H4 (cell line): ENCODE data around the gene RIBC2. TPM values are rescaled to one million over a fixed set of nuclear protein-coding genes. Genes with fewer than 3 reads are reported as not detected.

Experiments used
- DNase-seq: peaks from one replicate; pipeline ENCODE4 v3.0.0-alpha.2; 2015; ENCODE audit warnings: low spot score
- total RNA-seq: library from RNA; depleted of rRNA; stranded (reverse); fragments of >200 nt; shearing (Covaris generic); gene quantifications from 2 replicates; pipeline ENCODE4 v1.2.3, GENCODE V29; 2014; rRNA removed

Gene RIBC2
- total RNA-seq, 1 experiment from 2014 or later, result not detected

DNA sequence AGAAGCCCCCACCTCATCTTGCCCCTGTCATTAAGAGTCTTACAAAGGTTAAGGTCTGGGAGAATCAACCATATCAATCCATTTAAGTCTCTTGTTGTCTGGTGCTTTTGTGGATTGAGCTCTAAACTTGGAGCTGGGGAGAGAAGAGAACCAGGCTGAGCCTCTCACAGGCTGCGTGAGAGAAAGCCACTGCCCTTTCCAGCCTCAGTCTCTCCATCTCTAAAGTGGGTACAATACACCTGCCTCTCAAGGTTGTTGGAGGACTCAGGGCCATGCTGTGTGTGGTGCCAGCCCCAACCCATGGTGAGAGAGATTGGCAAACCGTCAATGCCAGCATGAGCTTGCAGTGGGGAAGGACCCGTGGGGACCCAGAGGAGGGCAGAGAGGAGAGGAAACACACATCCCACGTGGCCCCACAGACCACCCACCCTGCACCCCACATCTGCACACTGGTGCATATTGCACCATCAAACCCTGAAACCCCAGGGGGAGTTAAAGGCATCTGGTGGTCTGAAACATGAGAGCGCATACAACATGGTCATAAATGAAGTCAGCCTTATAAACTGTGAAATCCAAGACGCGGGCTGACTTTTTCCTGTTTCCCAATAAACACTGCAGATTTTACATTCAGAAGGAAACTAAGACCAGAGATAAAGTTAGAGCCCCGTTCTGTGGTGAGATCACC, 61.7 kb downstream of the RIBC2 start:
- no peak for DNase-seq

DNA sequence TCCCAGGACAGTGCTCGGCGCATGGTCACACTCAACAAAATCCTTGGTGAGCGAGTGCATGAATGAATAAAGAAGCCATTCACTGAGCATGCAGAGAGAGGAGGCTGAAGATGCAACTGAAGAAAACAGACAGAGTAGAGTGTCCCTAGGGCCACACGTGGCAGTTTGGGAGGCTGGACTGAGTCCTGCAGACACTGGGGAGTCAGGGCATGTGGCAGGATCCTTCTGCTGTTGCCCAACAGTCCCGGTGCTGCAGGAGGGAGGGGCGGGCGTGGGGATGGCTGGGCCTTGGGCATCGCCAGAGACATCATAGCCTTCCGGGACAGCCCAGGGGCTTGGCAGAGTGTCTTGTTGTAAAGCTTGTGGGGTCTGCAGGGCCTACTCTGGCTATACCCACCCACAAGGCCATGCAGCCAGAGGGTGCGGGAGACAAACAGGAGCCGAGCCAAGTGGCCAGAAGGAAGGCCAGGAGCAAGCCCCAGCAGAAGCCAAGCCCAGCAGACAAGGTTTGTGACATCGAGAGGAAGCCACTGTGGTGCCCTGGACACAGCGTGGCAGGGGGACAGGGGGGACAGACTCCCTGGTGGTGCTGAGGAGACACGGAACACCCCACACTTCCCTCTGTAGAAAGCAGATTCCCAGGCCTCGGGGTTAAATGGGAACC, 62.5 kb downstream of the RIBC2 start:
- no peak for DNase-seq

DNA sequence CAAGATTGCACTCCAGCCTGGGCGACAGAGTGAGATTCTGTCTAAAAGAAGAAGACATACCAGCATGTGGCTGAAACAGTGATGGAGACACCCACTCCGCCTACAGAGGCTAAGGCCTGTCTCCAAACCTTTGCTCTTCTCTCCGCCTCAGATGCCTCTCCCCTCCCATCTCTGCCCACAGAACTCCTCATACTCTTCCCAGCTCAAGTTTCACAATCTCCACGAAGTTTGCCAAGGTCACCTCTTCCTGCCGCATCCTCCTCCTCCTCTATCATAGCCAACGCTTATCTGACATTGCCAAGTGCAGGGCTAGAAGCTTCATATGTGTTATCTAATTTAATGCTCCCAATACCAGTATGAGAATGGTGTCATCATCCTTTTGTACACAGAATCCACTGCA, 63.3 kb downstream of the RIBC2 start:
- DNase-seq, result no peak

DNA sequence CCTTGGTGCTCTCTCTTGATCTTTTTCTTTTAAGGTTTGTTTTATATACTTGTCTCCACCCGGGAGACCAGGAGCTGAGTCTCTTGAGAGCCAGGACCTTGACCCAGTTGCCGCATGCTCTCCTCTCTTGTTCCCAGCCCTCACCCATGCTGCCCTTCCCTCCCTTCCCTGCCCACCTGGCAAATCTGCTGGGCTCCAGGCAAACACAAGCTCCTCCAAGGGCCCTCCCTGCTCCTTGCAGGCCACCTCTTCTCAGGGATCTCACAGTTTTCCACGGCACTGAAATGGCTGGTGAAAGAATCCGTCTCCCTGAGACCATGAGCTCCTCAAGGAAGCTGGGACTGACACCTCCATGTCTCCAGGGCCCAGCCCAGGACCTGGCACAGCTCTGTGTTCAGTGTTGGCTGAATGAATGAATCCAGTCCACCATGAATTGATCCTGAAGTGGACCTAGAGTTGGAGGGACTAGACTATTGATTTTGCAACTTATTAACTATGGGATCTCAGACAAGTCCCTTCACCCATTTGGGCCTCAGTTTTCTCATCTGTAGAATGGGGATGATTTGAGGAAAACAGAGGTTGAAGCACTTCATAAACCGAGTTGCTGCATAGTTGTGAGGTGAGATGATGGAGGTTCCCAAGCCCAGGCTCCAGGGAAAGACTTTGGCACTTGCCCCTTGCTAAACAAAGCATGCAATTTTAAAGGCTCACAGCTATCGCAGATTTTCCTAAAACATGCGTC, 64.0 kb downstream of the RIBC2 start:
- no peak for DNase-seq

GRCh38 chr22:45478108-45478771, 64.7 kb downstream of the RIBC2 start:
- peak; percentile 50 for DNase-seq

- no peak for DNase-seq
Measured at GRCh38 chr22:45480717-45481116, 67.2 kb downstream of the RIBC2 start.

- no peak for DNase-seq
Measured at GRCh38 chr22:45481661-45482060, 68.2 kb downstream of the RIBC2 start.

Other genes with a start within 250 kb of the RIBC2 start
- 32.1 and 34.6 TPM in 2 replicates for gene NUP50, start 249.8 kb upstream of the RIBC2 start, total RNA-seq
- gene KIAA0930, start 172.8 kb upstream of the RIBC2 start, total RNA-seq, result 76.7 and 97.2 TPM in 2 replicates
- gene UPK3A, start 128.7 kb upstream of the RIBC2 start, total RNA-seq, result not detected in 2 replicates
- gene FAM118A, start 103.8 kb upstream of the RIBC2 start, total RNA-seq, result 6.5 and 9.4 TPM in 2 replicates
- not detected in 2 replicates for gene SMC1B, start 94 bp upstream of the RIBC2 start, total RNA-seq
- 0.37 and 1.0 TPM in 2 replicates for gene FBLN1, start 89.2 kb downstream of the RIBC2 start, total RNA-seq